CD4-positive, alpha-beta T cell treated with Interleukin-10 for 1 hour (primary cell): Measurements from ENCODE around the gene NOTCH3.

Experiments
- DNase-seq: peaks from one replicate; pipeline ENCODE4 v3.0.0-alpha.2; 2020

The NOTCH3 gene

GRCh38 chr19:15195371-15196334 is 5.1 kb downstream of the NOTCH3 start:
- DNase-seq, result no peak

GRCh38 chr19:15194938-15195337 is 5.9 kb downstream of the NOTCH3 start:
- DNase-seq, result no peak

GRCh38 chr19:15191982-15192381 is 8.8 kb downstream of the NOTCH3 start:
- DNase-seq, result no peak

- DNase-seq, result no peak
Measured at GRCh38 chr19:15191514-15191913, 9.3 kb downstream of the NOTCH3 start.

- no peak for DNase-seq
Measured at GRCh38 chr19:15188851-15189250, 11.9 kb downstream of the NOTCH3 start.

- no peak for DNase-seq
Measured at GRCh38 chr19:15187026-15188007, 13.5 kb downstream of the NOTCH3 start.

GRCh38 chr19:15185188-15185587 is 15.6 kb downstream of the NOTCH3 start:
- no peak for DNase-seq

- no peak for DNase-seq
Measured at GRCh38 chr19:15184776-15185175, 16.0 kb downstream of the NOTCH3 start.

GRCh38 chr19:15181394-15181793 is 19.4 kb downstream of the NOTCH3 start:
- DNase-seq, result no peak

GRCh38 chr19:15180451-15181390 is 20.1 kb downstream of the NOTCH3 start:
- DNase-seq, result no peak

GRCh38 chr19:15178629-15179308 is 22.0 kb downstream of the NOTCH3 start:
- no peak for DNase-seq

GRCh38 chr19:15177269-15178116 is 23.3 kb downstream of the NOTCH3 start:
- DNase-seq, result peak; percentile 84

GRCh38 chr19:15175609-15176008 is 25.2 kb downstream of the NOTCH3 start:
- no peak for DNase-seq

- no peak for DNase-seq
Measured at GRCh38 chr19:15173746-15174404, 26.9 kb downstream of the NOTCH3 start.

- DNase-seq, result no peak
Measured at GRCh38 chr19:15170345-15170744, 30.4 kb downstream of the NOTCH3 start.

GRCh38 chr19:15169541-15170285 is 31.1 kb downstream of the NOTCH3 start:
- DNase-seq, result no peak

GRCh38 chr19:15166700-15167099 is 34.1 kb downstream of the NOTCH3 start:
- no peak for DNase-seq

- DNase-seq, result peak; percentile 9
Measured at GRCh38 chr19:15161028-15161984, 39.5 kb downstream of the NOTCH3 start.
